GM19438 (cell line): ENCODE results near the gene GRIK4.
"Not testable (repeated sequence)": the region's sequence is repeated elsewhere in the genome, so short reads cannot be mapped to it uniquely, and the experiment has no call there.

Source experiments
- ATAC-seq: cut with Tn5 transposase; IDR thresholded peaks from one replicate; pipeline ENCODE4 v1.9.1; 2021; ENCODE audit warnings: low read depth; ENCODE audit not compliant: unreplicated experiment

The GRIK4 gene

GRCh38 chr11:120759046-120759445 lies 247.5 kb downstream of the GRIK4 start:
- ATAC-seq = no peak

GRCh38 chr11:120765710-120766109 lies 254.2 kb downstream of the GRIK4 start:
- ATAC-seq = not testable (repeated sequence)

GRCh38 chr11:120766318-120766717 lies 254.8 kb downstream of the GRIK4 start:
- no peak for ATAC-seq

GRCh38 chr11:120768949-120769348 lies 257.4 kb downstream of the GRIK4 start:
- no peak for ATAC-seq

- ATAC-seq = no peak
Observed at GRCh38 chr11:120769906-120770305, 258.4 kb downstream of the GRIK4 start.

- ATAC-seq = no peak
Observed at GRCh38 chr11:120771551-120772060, 260.1 kb downstream of the GRIK4 start.

- peak; percentile 77 for ATAC-seq
Observed at GRCh38 chr11:120773501-120774031, 262.0 kb downstream of the GRIK4 start.

- ATAC-seq = no peak
Observed at GRCh38 chr11:120774591-120775386, 263.2 kb downstream of the GRIK4 start.

- ATAC-seq = no peak
Observed at GRCh38 chr11:120775986-120776951, 264.7 kb downstream of the GRIK4 start.

GRCh38 chr11:120778685-120779490 lies 267.3 kb downstream of the GRIK4 start:
- no peak for ATAC-seq

GRCh38 chr11:120780239-120780638 lies 268.7 kb downstream of the GRIK4 start:
- no peak for ATAC-seq

- ATAC-seq = no peak
Observed at GRCh38 chr11:120781486-120782120, 270.1 kb downstream of the GRIK4 start.

GRCh38 chr11:120784566-120785251 lies 273.2 kb downstream of the GRIK4 start:
- no peak for ATAC-seq

- no peak for ATAC-seq
Observed at GRCh38 chr11:120785576-120785975, 274.0 kb downstream of the GRIK4 start.

GRCh38 chr11:120786206-120786735 lies 274.7 kb downstream of the GRIK4 start:
- no peak for ATAC-seq

- not testable (repeated sequence) for ATAC-seq
Observed at GRCh38 chr11:120787224-120787623, 275.7 kb downstream of the GRIK4 start.

- no peak for ATAC-seq
Observed at GRCh38 chr11:120789391-120789790, 277.8 kb downstream of the GRIK4 start.

- no peak for ATAC-seq
Observed at GRCh38 chr11:120792306-120792705, 280.8 kb downstream of the GRIK4 start.

GRCh38 chr11:120793150-120793549 lies 281.6 kb downstream of the GRIK4 start:
- ATAC-seq = no peak
